Thoracic aorta (tissue), 2 donors: ENCODE measurements around the gene CIAO3. TPM values are rescaled to one million over a fixed set of nuclear protein-coding genes. Genes with fewer than 3 reads are reported as not detected.

Experiments
- ATAC-seq: fragments of 150-250 bp; one replicate; pipeline ENCODE4 v1.8.0; 2017; ENCODE audit warnings: low read depth; ENCODE audit not compliant: insufficient number of reproducible peaks, low FRiP score
- DNase-seq: peaks from one replicate; pipeline ENCODE4 v3.0.0-alpha.2; 2020; ENCODE audit warnings: low spot score
- H3K27ac ChIP-seq, 2 donors: fragments of 200-600 bp; sonication (generic); 1 replicate in 1 of 2; 2 replicates in 1 of 2; pipeline ENCODE4 v1.5.1; 2016; ENCODE audit warnings: mild to moderate bottlenecking in 2 of 2, moderate library complexity in 2 of 2
- H3K27me3 ChIP-seq: fragments of 200-600 bp; sonication (generic); replicated peaks from 2 replicates; pipeline ENCODE4 v1.6.0; 2016; ENCODE audit warnings: mild to moderate bottlenecking; ENCODE audit not compliant: insufficient read depth
- H3K36me3 ChIP-seq: fragments of 200-600 bp; sonication (generic); one replicate; pipeline ENCODE4 v1.5.1; 2016
- H3K4me1 ChIP-seq, 2 donors: fragments of 200-600 bp; sonication (generic); 1 replicate in 1 of 2; 2 replicates in 1 of 2; pipeline versions ENCODE4 v1.5.1 to v1.6.0; 2016; ENCODE audit warnings: low read depth in 2 of 2, mild to moderate bottlenecking in 1 of 2; ENCODE audit not compliant: control insufficient read depth in 1 of 2
- H3K4me3 ChIP-seq: fragments of 200-600 bp; sonication (generic); 2 replicates; pipeline ENCODE4 v1.5.1; 2016; ENCODE audit warnings: mild to moderate bottlenecking
- H3K9me3 ChIP-seq: fragments of 200-600 bp; sonication (generic); 2 replicates; pipeline ENCODE4 v1.5.1; 2016
- CTCF ChIP-seq: fragments of 200-600 bp; sonication (generic); IDR thresholded peaks from one replicate; pipeline ENCODE4 v1.5.1; 2019; ENCODE audit warnings: antibody characterized with exemption
- total RNA-seq, 2 donors: library from RNA; depleted of rRNA; stranded (reverse); fragments of >200 nt; gene quantifications; one replicate each; pipeline versions ENCODE4 v1.1.0 to v1.2.3, GENCODE V29; 2016

Gene CIAO3
- total RNA-seq, 2 donors from 2014 or later: 27.0 to 30.3 TPM

GRCh38 chr16:711548-712320 lies 29.1 kb downstream of the CIAO3 start:
- no peaks in the 10 kb centered on the region for H3K36me3 ChIP-seq
- H3K4me1 ChIP-seq: peaks cover 12 to 30% of the 10 kb centered on the region in 2 donors
- H3K27me3 ChIP-seq: peaks cover 11% of the 10 kb centered on the region
- no peak overlapping the region for H3K4me3 ChIP-seq
- no peak for ATAC-seq
- H3K27ac ChIP-seq: no peak overlapping the region
- no peaks in the 10 kb centered on the region for H3K9me3 ChIP-seq
- peak; percentile 93 for TF ChIP-seq CTCF
- DNase-seq: no peak

GRCh38 chr16:711084-711483 lies 29.7 kb downstream of the CIAO3 start:
- no peak for ATAC-seq
- Histone ChIP-seq H3K4me3 (no peak overlapping the region), H3K27me3 (peaks cover 11% of the 10 kb centered on the region), H3K4me1 (peaks cover 12 to 23% of the 10 kb centered on the region in 2 donors), H3K9me3 (no peaks in the 10 kb centered on the region), H3K36me3 (no peaks in the 10 kb centered on the region), H3K27ac (no peak overlapping the region)
- DNase-seq: no peak
- no peak for TF ChIP-seq CTCF

- TF ChIP-seq CTCF: no peak
- DNase-seq (no peak), ATAC-seq (no peak)
- H3K4me3 ChIP-seq: no peak overlapping the region
- peaks cover 8 to 19% of the 10 kb centered on the region in 2 donors for H3K4me1 ChIP-seq
- no peaks in the 10 kb centered on the region for H3K36me3 ChIP-seq
- H3K27me3 ChIP-seq: peaks cover 11% of the 10 kb centered on the region
- no peaks in the 10 kb centered on the region for H3K9me3 ChIP-seq
- no peak overlapping the region for H3K27ac ChIP-seq
Observed at GRCh38 chr16:710500-711075, 30.2 kb downstream of the CIAO3 start.

GRCh38 chr16:709566-710499 lies 31.0 kb downstream of the CIAO3 start:
- no peak for TF ChIP-seq CTCF
- Histone ChIP-seq H3K36me3 (no peaks in the 10 kb centered on the region), H3K4me3 (no peak overlapping the region), H3K9me3 (no peaks in the 10 kb centered on the region), H3K4me1 (peaks cover 8 to 15% of the 10 kb centered on the region in 2 donors), H3K27me3 (peaks cover 11% of the 10 kb centered on the region), H3K27ac (no peak overlapping the region)
- ATAC-seq (no peak), DNase-seq (no peak)

GRCh38 chr16:708959-709358 lies 31.8 kb downstream of the CIAO3 start:
- Histone ChIP-seq H3K4me1 (peaks cover 4 to 10% of the 10 kb centered on the region in 2 donors), H3K4me3 (no peak overlapping the region), H3K9me3 (no peaks in the 10 kb centered on the region), H3K27ac (no peak overlapping the region), H3K36me3 (no peaks in the 10 kb centered on the region), H3K27me3 (peaks cover 17% of the 10 kb centered on the region)
- no peak for ATAC-seq
- no peak for TF ChIP-seq CTCF
- no peak for DNase-seq
